Rectal smooth muscle tissue (tissue), 1 donor: ENCODE measurements around the gene ING3.

ENCODE experiments used
- H3K27ac ChIP-seq: one replicate; pipeline ENCODE4 v1.7.0; 2013; ENCODE audit warnings: low read depth, low read length, inconsistent platforms
- H3K27me3 ChIP-seq: one replicate; pipeline ENCODE4 v1.7.0; 2013; ENCODE audit warnings: low read length; ENCODE audit not compliant: control insufficient read depth, insufficient read depth
- H3K36me3 ChIP-seq: one replicate; pipeline ENCODE4 v1.7.0; 2013; ENCODE audit warnings: low read length; ENCODE audit not compliant: control insufficient read depth, insufficient read depth
- H3K4me1 ChIP-seq: one replicate; pipeline ENCODE4 v1.7.0; 2013; ENCODE audit warnings: low read length; ENCODE audit not compliant: control insufficient read depth, insufficient read depth
- H3K4me3 ChIP-seq: one replicate; pipeline ENCODE4 v1.7.0; 2013; ENCODE audit warnings: low read length
- H3K9ac ChIP-seq: one replicate; pipeline ENCODE4 v1.7.0; 2013; ENCODE audit warnings: low read length

ING3 gene

GRCh38 chr7:121017586-121017985 lies 67.0 kb downstream of the ING3 start:
- no peak overlapping the region for H3K4me3 ChIP-seq
- peak overlapping the region; percentile 75 for H3K27ac ChIP-seq
- peaks cover 38% of the 10 kb centered on the region for H3K4me1 ChIP-seq
- no peak overlapping the region for H3K9ac ChIP-seq
- H3K27me3 ChIP-seq = no peaks in the 10 kb centered on the region
- H3K36me3 ChIP-seq = no peaks in the 10 kb centered on the region

GRCh38 chr7:121019018-121019417 lies 68.4 kb downstream of the ING3 start:
- peaks cover 41% of the 10 kb centered on the region for H3K4me1 ChIP-seq

GRCh38 chr7:121020249-121020988 lies 69.8 kb downstream of the ING3 start:
- Histone ChIP-seq H3K4me3 (no peak overlapping the region), H3K9ac (no peak overlapping the region), H3K27me3 (no peaks in the 10 kb centered on the region), H3K36me3 (no peaks in the 10 kb centered on the region), H3K4me1 (peaks cover 40% of the 10 kb centered on the region), H3K27ac (peak overlapping the region; percentile 69)

More at GRCh38 chr7:121019018-121019417, 68.4 kb downstream of the ING3 start:
- H3K36me3 ChIP-seq = no peaks in the 10 kb centered on the region
- no peak overlapping the region for H3K4me3 ChIP-seq
- no peaks in the 10 kb centered on the region for H3K27me3 ChIP-seq
- H3K27ac ChIP-seq = peak overlapping the region; percentile 46
- no peak overlapping the region for H3K9ac ChIP-seq

- H3K9ac ChIP-seq = no peak overlapping the region
- no peak overlapping the region for H3K4me3 ChIP-seq
- H3K36me3 ChIP-seq = no peaks in the 10 kb centered on the region
- peaks cover 40% of the 10 kb centered on the region for H3K4me1 ChIP-seq
- no peaks in the 10 kb centered on the region for H3K27me3 ChIP-seq
- peak overlapping the region; percentile 69 for H3K27ac ChIP-seq
Observed at GRCh38 chr7:121020989-121021969, 70.7 kb downstream of the ING3 start.

- Histone ChIP-seq H3K9ac (no peak overlapping the region), H3K4me3 (no peak overlapping the region), H3K27ac (peak overlapping the region; percentile 51), H3K36me3 (no peaks in the 10 kb centered on the region), H3K4me1 (peaks cover 33% of the 10 kb centered on the region), H3K27me3 (no peaks in the 10 kb centered on the region)
Observed at GRCh38 chr7:121023194-121023593, 72.6 kb downstream of the ING3 start.

- Histone ChIP-seq H3K36me3 (no peaks in the 10 kb centered on the region), H3K4me1 (peaks cover 38% of the 10 kb centered on the region), H3K4me3 (no peak overlapping the region), H3K27me3 (no peaks in the 10 kb centered on the region), H3K27ac (peak overlapping the region; percentile 51), H3K9ac (no peak overlapping the region)
Observed at GRCh38 chr7:121023683-121024511, 73.3 kb downstream of the ING3 start.

GRCh38 chr7:121024611-121025010 lies 74.0 kb downstream of the ING3 start:
- Histone ChIP-seq H3K9ac (no peak overlapping the region), H3K27ac (peak overlapping the region; percentile 51), H3K27me3 (no peaks in the 10 kb centered on the region), H3K4me1 (peaks cover 31% of the 10 kb centered on the region), H3K36me3 (no peaks in the 10 kb centered on the region), H3K4me3 (no peak overlapping the region)

- Histone ChIP-seq H3K27ac (peak overlapping the region; percentile 15), H3K27me3 (no peaks in the 10 kb centered on the region), H3K4me1 (peaks cover 27% of the 10 kb centered on the region), H3K4me3 (no peak overlapping the region), H3K36me3 (no peaks in the 10 kb centered on the region), H3K9ac (no peak overlapping the region)
Observed at GRCh38 chr7:121026159-121026558, 75.6 kb downstream of the ING3 start.

- no peaks in the 10 kb centered on the region for H3K27me3 ChIP-seq
- no peak overlapping the region for H3K27ac ChIP-seq
- no peak overlapping the region for H3K4me3 ChIP-seq
- H3K4me1 ChIP-seq = peaks cover 23% of the 10 kb centered on the region
- no peaks in the 10 kb centered on the region for H3K36me3 ChIP-seq
- H3K9ac ChIP-seq = no peak overlapping the region
Observed at GRCh38 chr7:121026577-121027111, 76.1 kb downstream of the ING3 start.
